Measurements from ENCODE around the gene FNDC1. TPM values are rescaled to one million over a fixed set of nuclear protein-coding genes. Genes with fewer than 3 reads are reported as not detected.

Gene FNDC1
- total and polyA plus RNA-seq, 2 donors (not counting 1 experiment from before 2014, with no cell fraction given) = not detected

GRCh38 chr6:159262586-159262985 is 93.4 kb downstream of the FNDC1 start:
- Mint-ChIP-seq H3K4me1 (no peaks in the 10 kb centered on the region), H3K27me3 (peaks cover 13% of the 10 kb centered on the region), H3K9me3 (ENCODE audit: insufficient read depth) (no peaks in the 10 kb centered on the region), H3K4me3 (no peak overlapping the region), H3K27ac (no peak overlapping the region)
- Histone ChIP-seq H3K4me3 (ENCODE audit: control extremely low read depth in 1 of 5, extremely low read depth in 1 of 5, insufficient read depth in 1 of 5, low read depth in 2 of 5, low read length in 4 of 5) (no peak overlapping the region), H3K27me3 (replicated peaks in 1 of 4; ENCODE audit: control extremely low read depth in 1 of 4, control insufficient read depth in 3 of 4, insufficient read depth in 4 of 4, low read length in 3 of 4) (peaks cover 0 to 5% (median 0%) of the 10 kb centered on the region in 4 experiments), H3K36me3 (replicated peaks in 1 of 2; ENCODE audit: control extremely low read depth in 1 of 2, control insufficient read depth in 1 of 2, extremely low read depth in 1 of 2, insufficient read depth in 2 of 2, low read length in 1 of 2) (no peaks in the 10 kb centered on the region), H3K27ac (ENCODE audit: low read length in 2 of 2) (no peak overlapping the region), H4K20me1 (ENCODE audit: control insufficient read depth, insufficient read depth, low read length, poor library complexity, severe bottlenecking) (no peaks in the 10 kb centered on the region), H3K4me1 (ENCODE audit: control insufficient read depth in 2 of 2, insufficient read depth in 2 of 2, low read length in 2 of 2) (no peaks in the 10 kb centered on the region), H3K9me3 (ENCODE audit: control extremely low read depth in 1 of 3, control insufficient read depth in 2 of 3, insufficient read depth in 1 of 3, low read length in 2 of 3) (no peaks in the 10 kb centered on the region), H2AFZ (ENCODE audit: insufficient read depth, low read depth, low read length, poor library complexity, severe bottlenecking) (no peak overlapping the region), H3K9ac (ENCODE audit: low read length) (no peak overlapping the region), H3K4me2 (replicated peaks; ENCODE audit: low read depth, low read length, poor library complexity, severe bottlenecking) (no peak overlapping the region), H3K79me2 (ENCODE audit: control insufficient read depth, insufficient read depth, low read length) (no peaks in the 10 kb centered on the region)
- intact Hi-C loops (cut with micrococcal nuclease) = no loop called here
- ChIA-PET POLR2A (no interaction called here), CTCF (interaction anchor here (2.1 kb wide), 1 partner anchor 10 kb away, joined by 6 read pairs; no protein-coding TSS in a partner anchor)
- no peak for ATAC-seq (ENCODE audit: low read depth)
- DNase-seq = no peak
- TF ChIP-seq EZH2 (IDR thresholded peaks at IDR 0.05; ENCODE audit: borderline replicate concordance, insufficient read depth, low read depth, low read length, poor library complexity, severe bottlenecking) = no peak
- no CpG with 5 or more reads among the region's 2 CpGs for WGBS (ENCODE audit: insufficient coverage)

- POLR2A ChIA-PET = no interaction called here
- Mint-ChIP-seq H3K4me1 (no peaks in the 10 kb centered on the region), H3K27ac (no peak overlapping the region), H3K4me3 (no peak overlapping the region), H3K27me3 (peaks cover 13% of the 10 kb centered on the region), H3K9me3 (ENCODE audit: insufficient read depth) (no peaks in the 10 kb centered on the region)
- H3K4me2 ChIP-seq (replicated peaks; ENCODE audit: low read depth, low read length, poor library complexity, severe bottlenecking) = no peak overlapping the region
- TF ChIP-seq EZH2 (IDR thresholded peaks at IDR 0.05; ENCODE audit: borderline replicate concordance, insufficient read depth, low read depth, low read length, poor library complexity, severe bottlenecking) (no peak), CTCF (IDR thresholded peaks at IDR 0.05) (no peak)
- no peaks in the 10 kb centered on the region for H3K36me3 ChIP-seq (replicated peaks in 1 of 2; ENCODE audit: control extremely low read depth in 1 of 2, control insufficient read depth in 1 of 2, extremely low read depth in 1 of 2, insufficient read depth in 2 of 2, low read length in 1 of 2)
- H3K27me3 ChIP-seq (replicated peaks in 1 of 4; ENCODE audit: control extremely low read depth in 1 of 4, control insufficient read depth in 3 of 4, insufficient read depth in 4 of 4, low read length in 3 of 4) = no peaks in the 10 kb centered on the region
- no peaks in the 10 kb centered on the region for H3K9me3 ChIP-seq (ENCODE audit: control extremely low read depth in 1 of 3, control insufficient read depth in 2 of 3, insufficient read depth in 1 of 3, low read length in 2 of 3)
- no peak overlapping the region for H2AFZ ChIP-seq (ENCODE audit: insufficient read depth, low read depth, low read length, poor library complexity, severe bottlenecking)
- no peak for ATAC-seq (ENCODE audit: low read depth)
- H3K4me3 ChIP-seq (ENCODE audit: control extremely low read depth in 1 of 5, extremely low read depth in 1 of 5, insufficient read depth in 1 of 5, low read depth in 2 of 5, low read length in 4 of 5) = no peak overlapping the region
- H3K4me1 ChIP-seq (ENCODE audit: control insufficient read depth in 2 of 2, insufficient read depth in 2 of 2, low read length in 2 of 2) = no peaks in the 10 kb centered on the region
- no peak overlapping the region for H3K27ac ChIP-seq (ENCODE audit: low read length in 2 of 2)
- intact Hi-C loops (cut with micrococcal nuclease) = no loop called here
- no peak for DNase-seq
- 100% methylated on average over 1 of the region's 4 CpGs for WGBS (ENCODE audit: insufficient coverage)
- H4K20me1 ChIP-seq (ENCODE audit: control insufficient read depth, insufficient read depth, low read length, poor library complexity, severe bottlenecking) = no peaks in the 10 kb centered on the region
- no peak overlapping the region for H3K9ac ChIP-seq (ENCODE audit: low read length)
- CTCF ChIA-PET = no interaction called here
- H3K79me2 ChIP-seq (ENCODE audit: control insufficient read depth, insufficient read depth, low read length) = no peaks in the 10 kb centered on the region
Measured at GRCh38 chr6:159267165-159267564, 98.0 kb downstream of the FNDC1 start.

Measured in B cell (primary cell).